Prostate gland (tissue), 2 donors: ENCODE results near the gene TMEM43. TPM values are rescaled to one million over a fixed set of nuclear protein-coding genes. Genes with fewer than 3 reads are reported as not detected.

Experiments
- DNase-seq: peaks from one replicate; pipeline ENCODE4 v3.0.0-alpha.2; 2019; ENCODE audit warnings: low spot score
- H3K27ac ChIP-seq, 2 donors: fragments of 200-600 bp; sonication (generic); 2 replicates each; pipeline ENCODE4 v1.5.1; 2017 to 2019
- H3K27me3 ChIP-seq: fragments of 200-600 bp; sonication (generic); replicated peaks from 2 replicates; pipeline ENCODE4 v1.5.1; 2019; ENCODE audit not compliant: insufficient read depth
- H3K36me3 ChIP-seq, 2 donors: fragments of 200-600 bp; sonication (generic); 1 replicate in 1 of 2; 2 replicates in 1 of 2; pipeline versions ENCODE4 v1.5.1 to v1.8.1; 2017 to 2019
- H3K4me1 ChIP-seq: fragments of 200-600 bp; sonication (generic); replicated peaks from 2 replicates; pipeline ENCODE4 v1.5.1; 2019
- H3K4me3 ChIP-seq, 2 donors: fragments of 200-600 bp; sonication (generic); 2 replicates each; pipeline ENCODE4 v1.5.1; 2017 to 2019
- H3K9me3 ChIP-seq: fragments of 200-600 bp; sonication (generic); 2 replicates; pipeline ENCODE4 v1.5.1; 2017
- CTCF ChIP-seq, 4 experiments: fragments of 200-600 bp in 2 of 4; fragments of 450-650 bp in 2 of 4; sonication (generic) in 2 of 4; IDR thresholded peaks; 1 replicate in 3 of 4; 2 replicates in 1 of 4; pipeline ENCODE4 v1.5.1; 2016 to 2019; ENCODE audit warnings: antibody characterized with exemption in 4 of 4, mild to moderate bottlenecking in 2 of 4, moderate library complexity in 2 of 4
- POLR2A ChIP-seq: fragments of 450-650 bp; IDR thresholded peaks from one replicate; pipeline ENCODE4 v1.6.1; 2016; ENCODE audit warnings: antibody characterized with exemption, mild to moderate bottlenecking
- POLR2AphosphoS5 ChIP-seq: sonication (generic); formaldehyde crosslinking; IDR thresholded peaks from one replicate; pipeline ENCODE4 v1.6.1; 2017; ENCODE audit warnings: antibody characterized with exemption
- WGBS: methylation state at CpG from one replicate; pipeline ENCODE4 v1.1.5; 2018; 5-methylcytosine and 5-hydroxymethylcytosine counted together
- intact Hi-C: fragments of 100-400 bp; cut with DNase I; formaldehyde crosslinking; loops from one replicate; pipeline ENCODE4 v1.14.2; 2022
- total RNA-seq, 2 donors: library from RNA; depleted of rRNA; stranded (reverse); fragments of >200 nt; gene quantifications; one replicate each; pipeline ENCODE4 v1.1.0, GENCODE V29; 2016

Gene TMEM43
- total RNA-seq, 2 donors from 2014 or later = 56.8 to 80.5 TPM

- 86% methylated on average over 10 of the region's 10 CpGs for WGBS
- Histone ChIP-seq H3K9me3 (no peaks in the 10 kb centered on the region), H3K36me3 (no peaks in the 10 kb centered on the region), H3K27ac (peak overlapping the region in 1 of 2 donors; percentile 64), H3K4me1 (no peaks in the 10 kb centered on the region), H3K27me3 (no peaks in the 10 kb centered on the region), H3K4me3 (no peak overlapping the region)
- no peak for DNase-seq
- TF ChIP-seq CTCF (IDR thresholded peaks at IDR 0.05) = no peak
- TF ChIP-seq POLR2AphosphoS5 = no peak
- no peak for TF ChIP-seq POLR2A
- intact Hi-C loops = no loop called here
Measured at GRCh38 chr3:14146381-14147065, 21.7 kb downstream of the TMEM43 start.

DNA sequence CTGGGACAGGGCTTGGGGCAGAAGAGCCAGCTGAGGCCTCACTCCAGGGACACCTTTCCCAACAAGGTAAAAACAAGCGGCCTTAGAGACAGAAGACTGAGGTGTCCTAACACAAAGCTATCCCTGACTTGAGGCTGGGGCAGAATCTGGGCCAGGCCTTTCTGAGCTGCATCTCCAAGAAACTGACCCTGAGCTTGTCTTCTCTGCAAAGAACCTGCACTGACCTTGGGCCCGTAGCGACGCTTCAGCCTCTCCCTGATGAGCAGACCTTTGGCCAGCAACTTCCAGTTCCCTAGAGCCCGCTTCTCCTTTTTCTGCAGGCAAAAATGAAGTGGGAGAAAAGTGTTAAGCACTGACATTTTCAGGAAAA, 22.2 kb downstream of the TMEM43 start:
- Histone ChIP-seq H3K9me3 (no peaks in the 10 kb centered on the region), H3K27me3 (no peaks in the 10 kb centered on the region), H3K4me1 (no peaks in the 10 kb centered on the region), H3K36me3 (no peaks in the 10 kb centered on the region), H3K27ac (no peak overlapping the region), H3K4me3 (no peak overlapping the region)
- intact Hi-C loops = no loop called here
- WGBS = 92% methylated on average over 5 of the region's 5 CpGs
- no peak for DNase-seq
- TF ChIP-seq CTCF (IDR thresholded peaks at IDR 0.05) = no peak
- no peak for TF ChIP-seq POLR2A
- TF ChIP-seq POLR2AphosphoS5 = no peak

GRCh38 chr3:14147617-14148016, 22.8 kb downstream of the TMEM43 start:
- Histone ChIP-seq H3K27me3 (no peaks in the 10 kb centered on the region), H3K27ac (no peak overlapping the region), H3K4me3 (no peak overlapping the region), H3K36me3 (no peaks in the 10 kb centered on the region), H3K9me3 (no peaks in the 10 kb centered on the region), H3K4me1 (no peaks in the 10 kb centered on the region)
- 87% methylated on average over 12 of the region's 12 CpGs for WGBS
- DNase-seq = no peak
- intact Hi-C loops = no loop called here
- TF ChIP-seq POLR2A (no peak), CTCF (IDR thresholded peaks at IDR 0.05) (no peak), POLR2AphosphoS5 (no peak)

DNA sequence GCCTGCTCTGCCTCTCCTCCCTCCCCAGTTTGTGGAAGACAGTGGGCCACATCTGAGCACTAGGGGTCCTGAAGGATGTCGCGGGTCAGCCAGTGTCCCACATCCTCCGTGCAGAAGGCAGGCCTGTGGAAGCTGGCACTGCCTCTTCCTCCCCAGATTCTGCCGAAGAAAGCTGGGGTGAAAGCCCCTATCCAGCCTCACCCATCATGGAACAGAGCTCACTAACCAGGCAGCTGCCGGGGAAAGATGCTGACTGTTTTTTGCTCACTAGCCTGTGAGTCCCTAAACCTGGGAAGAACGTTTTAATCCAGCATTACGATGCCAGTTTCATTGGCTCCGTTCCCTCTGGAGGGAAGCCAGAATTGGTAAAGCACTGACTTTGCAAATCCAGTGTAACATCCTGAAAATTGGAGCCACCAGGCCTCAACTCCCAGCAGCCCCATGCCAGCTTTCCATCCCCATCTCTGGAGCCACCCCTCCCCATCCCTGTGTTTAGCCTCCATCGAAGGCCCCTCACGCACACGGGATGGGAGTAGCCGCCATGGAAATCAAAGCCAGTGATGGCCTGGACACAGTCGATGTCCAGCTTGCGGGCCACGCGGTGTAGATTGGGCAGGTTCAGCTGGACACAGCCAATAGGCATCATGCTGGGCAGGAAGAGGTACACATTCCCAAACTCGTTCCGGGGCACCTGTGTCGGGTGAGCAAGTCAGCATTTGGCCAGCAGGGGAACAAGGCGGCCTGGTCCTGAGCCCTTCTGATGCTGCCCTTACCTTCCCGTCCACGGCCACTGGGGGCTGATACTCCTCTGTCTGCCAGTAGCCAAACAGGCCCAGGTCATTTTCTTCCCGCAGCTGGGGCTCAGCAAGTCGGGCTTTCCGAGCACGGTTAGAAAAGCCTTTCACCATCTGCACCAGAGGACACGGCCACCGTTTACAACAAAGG, 23.5 kb downstream of the TMEM43 start:
- TF ChIP-seq POLR2AphosphoS5 = no peak
- Histone ChIP-seq H3K4me1 (no peaks in the 10 kb centered on the region), H3K36me3 (no peaks in the 10 kb centered on the region), H3K27ac (no peak overlapping the region), H3K4me3 (no peak overlapping the region), H3K9me3 (no peaks in the 10 kb centered on the region), H3K27me3 (no peaks in the 10 kb centered on the region)
- intact Hi-C loops = no loop called here
- DNase-seq = no peak
- 84% methylated on average over 28 of the region's 28 CpGs for WGBS

- Histone ChIP-seq H3K4me1 (no peaks in the 10 kb centered on the region), H3K4me3 (no peak overlapping the region), H3K27me3 (no peaks in the 10 kb centered on the region), H3K9me3 (no peaks in the 10 kb centered on the region), H3K27ac (no peak overlapping the region), H3K36me3 (peaks cover 0 to 6% of the 10 kb centered on the region in 2 donors)
- 94% methylated on average over 9 of the region's 9 CpGs for WGBS
- TF ChIP-seq POLR2AphosphoS5 (no peak), CTCF (IDR thresholded peaks at IDR 0.05) (no peak), POLR2A (no peak)
- DNase-seq = no peak
- intact Hi-C loops = no loop called here
Measured at GRCh38 chr3:14150078-14150477, 25.2 kb downstream of the TMEM43 start.
